ENCODE results near the gene CBX4. TPM values are rescaled to one million over a fixed set of nuclear protein-coding genes. Genes with fewer than 3 reads are reported as not detected.

The CBX4 gene
- total RNA-seq, 1 donor from 2014 or later: 6.8 TPM

GRCh38 chr17:79872762-79873161 lies 33.5 kb upstream of the CBX4 start:
- H3K4me1 Mint-ChIP-seq (ENCODE audit: unreplicated experiment): no peaks in the 10 kb centered on the region

GRCh38 chr17:79871131-79871530 lies 31.9 kb upstream of the CBX4 start:
- H3K9me3 Mint-ChIP-seq (ENCODE audit: unreplicated experiment): no peaks in the 10 kb centered on the region
- no peak for DNase-seq (ENCODE audit: low spot score)
- no peaks in the 10 kb centered on the region for H3K36me3 Mint-ChIP-seq (ENCODE audit: low read depth, unreplicated experiment)
- no peak overlapping the region for H3K4me3 Mint-ChIP-seq (ENCODE audit: unreplicated experiment)
- H3K27ac Mint-ChIP-seq (ENCODE audit: unreplicated experiment): no peak overlapping the region
- TF ChIP-seq CTCF (IDR thresholded peaks at IDR 0.05; ENCODE audit: unreplicated experiment): no peak
- H3K27me3 Mint-ChIP-seq (ENCODE audit: unreplicated experiment): no peaks in the 10 kb centered on the region
- no peaks in the 10 kb centered on the region for H3K4me1 Mint-ChIP-seq (ENCODE audit: unreplicated experiment)

More at GRCh38 chr17:79872762-79873161, 33.5 kb upstream of the CBX4 start:
- no peak for DNase-seq (ENCODE audit: low spot score)
- Mint-ChIP-seq H3K4me3 (ENCODE audit: unreplicated experiment) (no peak overlapping the region), H3K27ac (ENCODE audit: unreplicated experiment) (no peak overlapping the region), H3K27me3 (ENCODE audit: unreplicated experiment) (peaks cover 2% of the 10 kb centered on the region), H3K36me3 (ENCODE audit: low read depth, unreplicated experiment) (no peaks in the 10 kb centered on the region), H3K9me3 (ENCODE audit: unreplicated experiment) (no peaks in the 10 kb centered on the region)
- no peak for TF ChIP-seq CTCF (IDR thresholded peaks at IDR 0.05; ENCODE audit: unreplicated experiment)

- Mint-ChIP-seq H3K36me3 (ENCODE audit: low read depth, unreplicated experiment) (no peaks in the 10 kb centered on the region), H3K27ac (ENCODE audit: unreplicated experiment) (no peak overlapping the region), H3K9me3 (ENCODE audit: unreplicated experiment) (no peaks in the 10 kb centered on the region), H3K4me3 (ENCODE audit: unreplicated experiment) (no peak overlapping the region), H3K4me1 (ENCODE audit: unreplicated experiment) (no peaks in the 10 kb centered on the region), H3K27me3 (ENCODE audit: unreplicated experiment) (peaks cover 2% of the 10 kb centered on the region)
- no peak for TF ChIP-seq CTCF (IDR thresholded peaks at IDR 0.05; ENCODE audit: unreplicated experiment)
- DNase-seq (ENCODE audit: low spot score): no peak
These were observed 31.3 kb upstream of the CBX4 start for GRCh38 chr17:79870540-79870939.

GRCh38 chr17:79866791-79867518 lies 27.7 kb upstream of the CBX4 start:
- H3K36me3 Mint-ChIP-seq (ENCODE audit: low read depth, unreplicated experiment): no peaks in the 10 kb centered on the region
- no peak overlapping the region for H3K4me3 Mint-ChIP-seq (ENCODE audit: unreplicated experiment)
- H3K27me3 Mint-ChIP-seq (ENCODE audit: unreplicated experiment): peaks cover 4% of the 10 kb centered on the region
- no peak overlapping the region for H3K27ac Mint-ChIP-seq (ENCODE audit: unreplicated experiment)
- no peaks in the 10 kb centered on the region for H3K9me3 Mint-ChIP-seq (ENCODE audit: unreplicated experiment)
- no peak for DNase-seq (ENCODE audit: low spot score)
- H3K4me1 Mint-ChIP-seq (ENCODE audit: unreplicated experiment): no peaks in the 10 kb centered on the region
- TF ChIP-seq CTCF (IDR thresholded peaks at IDR 0.05; ENCODE audit: unreplicated experiment): no peak

- TF ChIP-seq CTCF (IDR thresholded peaks at IDR 0.05; ENCODE audit: unreplicated experiment): no peak
- Mint-ChIP-seq H3K27ac (ENCODE audit: unreplicated experiment) (no peak overlapping the region), H3K4me3 (ENCODE audit: unreplicated experiment) (no peak overlapping the region), H3K4me1 (ENCODE audit: unreplicated experiment) (no peaks in the 10 kb centered on the region), H3K36me3 (ENCODE audit: low read depth, unreplicated experiment) (no peaks in the 10 kb centered on the region), H3K27me3 (ENCODE audit: unreplicated experiment) (peaks cover 13% of the 10 kb centered on the region), H3K9me3 (ENCODE audit: unreplicated experiment) (no peaks in the 10 kb centered on the region)
- DNase-seq (ENCODE audit: low spot score): no peak
These were observed 26.3 kb upstream of the CBX4 start for GRCh38 chr17:79865351-79866210.

Data from endothelial cell (in vitro differentiated cells).